Osteoblast (primary cell): ENCODE measurements around the gene PPM1G. TPM values are rescaled to one million over a fixed set of nuclear protein-coding genes. Genes with fewer than 3 reads are reported as not detected.

Experiments used
- DNase-seq: peaks from one replicate; pipeline ENCODE4 v3.0.0; 2011; ENCODE audit warnings: low spot score, mixed read lengths; ENCODE audit not compliant: insufficient read length; ENCODE audit errors: missing footprints
- H2AFZ ChIP-seq: 2 replicates; pipeline ENCODE4 v1.6.0; 2011; ENCODE audit warnings: mild to moderate bottlenecking, low read length
- H3K27ac ChIP-seq: 2 replicates; pipeline ENCODE4 v1.5.1; 2011; ENCODE audit warnings: mild to moderate bottlenecking, low read depth, low read length, moderate library complexity
- H3K27me3 ChIP-seq: 2 replicates; pipeline ENCODE4 v1.6.0; 2012; ENCODE audit warnings: mild to moderate bottlenecking, control low read depth, inconsistent platforms, low read length, moderate library complexity; ENCODE audit not compliant: insufficient read depth
- H3K36me3 ChIP-seq: 2 replicates; pipeline ENCODE4 v1.5.1; 2011; ENCODE audit warnings: mild to moderate bottlenecking, low read length, control low read depth, moderate library complexity; ENCODE audit not compliant: insufficient read depth
- H3K4me1 ChIP-seq: 2 replicates; pipeline ENCODE4 v1.5.1; 2011; ENCODE audit warnings: mild to moderate bottlenecking, low read length, control low read depth, moderate library complexity; ENCODE audit not compliant: insufficient read depth
- H3K4me2 ChIP-seq: 2 replicates; pipeline ENCODE4 v1.6.0; 2011; ENCODE audit warnings: mild to moderate bottlenecking, low read length; ENCODE audit not compliant: insufficient read depth
- H3K4me3 ChIP-seq: fragments of 200-600 bp; sonication (generic); 3 replicates; pipeline ENCODE4 v1.5.1; 2012; ENCODE audit warnings: mild to moderate bottlenecking, low read length, inconsistent platforms; ENCODE audit not compliant: insufficient read depth
- H3K79me2 ChIP-seq: 2 replicates; pipeline ENCODE4 v1.6.0; 2012; ENCODE audit warnings: mild to moderate bottlenecking, low read length, control low read depth, inconsistent platforms; ENCODE audit not compliant: insufficient read depth
- H3K9me3 ChIP-seq: 2 replicates; pipeline ENCODE4 v1.5.1; 2011; ENCODE audit warnings: low read depth, low read length, control low read depth
- H4K20me1 ChIP-seq: 2 replicates; pipeline ENCODE4 v1.6.0; 2012; ENCODE audit warnings: mild to moderate bottlenecking, low read length, control low read depth; ENCODE audit not compliant: insufficient read depth
- CTCF ChIP-seq: IDR thresholded peaks from 2 replicates; pipeline ENCODE4 v1.5.1; 2011; ENCODE audit warnings: mild to moderate bottlenecking, low read depth, low read length, moderate library complexity; ENCODE audit errors: extremely low read depth
- total RNA-seq: library from RNA; depleted of rRNA; stranded (reverse); fragments of >200 nt; gene quantifications from 2 replicates; pipeline ENCODE4 v1.2.3, GENCODE V29; 2012

PPM1G gene
- total RNA-seq, 1 donor, result 65.5 TPM

GRCh38 chr2:27422958-27423357 is 13.6 kb upstream of the PPM1G start:
- H3K4me2 ChIP-seq, result no peak overlapping the region
- no peak for DNase-seq
- no peaks in the 10 kb centered on the region for H4K20me1 ChIP-seq
- no peak for TF ChIP-seq CTCF
- H3K4me1 ChIP-seq, result peaks cover 5% of the 10 kb centered on the region
- no peaks in the 10 kb centered on the region for H3K36me3 ChIP-seq
- H3K9me3 ChIP-seq, result no peaks in the 10 kb centered on the region
- H3K4me3 ChIP-seq, result no peak overlapping the region
- no peak overlapping the region for H3K27ac ChIP-seq
- no peak overlapping the region for H2AFZ ChIP-seq
- H3K79me2 ChIP-seq, result no peaks in the 10 kb centered on the region
- no peaks in the 10 kb centered on the region for H3K27me3 ChIP-seq

DNA sequence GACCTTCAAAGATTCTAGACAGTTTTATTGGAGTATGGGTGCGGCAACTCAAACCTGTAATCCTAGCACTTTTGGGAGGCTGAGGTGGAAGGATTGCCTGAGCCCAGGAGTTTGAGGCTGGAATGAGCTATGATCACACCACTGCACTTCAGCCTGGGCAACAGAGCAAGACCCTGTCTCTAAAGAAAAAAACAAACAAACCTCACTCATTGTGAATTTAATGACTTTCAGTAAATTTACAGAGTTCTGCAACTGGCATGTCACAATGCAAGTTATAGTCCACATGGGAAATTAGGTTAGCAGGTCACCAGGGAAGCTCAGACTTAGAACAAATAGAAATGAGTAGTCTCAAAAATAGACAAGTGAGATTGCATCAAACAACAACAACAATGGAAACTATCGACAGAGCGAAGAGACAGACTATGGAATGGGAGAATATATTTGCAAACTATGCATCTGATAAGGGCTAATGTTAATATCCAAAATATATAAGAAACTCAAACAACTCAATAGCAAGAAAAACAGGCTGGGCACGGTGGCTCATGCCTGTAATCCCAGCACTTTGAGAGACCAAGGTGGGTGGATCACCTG is 12.4 kb upstream of the PPM1G start:
- no peak for TF ChIP-seq CTCF
- DNase-seq, result no peak
- no peaks in the 10 kb centered on the region for H4K20me1 ChIP-seq
- no peaks in the 10 kb centered on the region for H3K36me3 ChIP-seq
- H3K27me3 ChIP-seq, result no peaks in the 10 kb centered on the region
- H2AFZ ChIP-seq, result no peak overlapping the region
- no peaks in the 10 kb centered on the region for H3K9me3 ChIP-seq
- no peak overlapping the region for H3K27ac ChIP-seq
- H3K79me2 ChIP-seq, result no peaks in the 10 kb centered on the region
- no peak overlapping the region for H3K4me2 ChIP-seq
- H3K4me3 ChIP-seq, result no peak overlapping the region
- H3K4me1 ChIP-seq, result no peaks in the 10 kb centered on the region

- no peak for TF ChIP-seq CTCF
- Histone ChIP-seq H3K27me3 (no peaks in the 10 kb centered on the region), H3K9me3 (no peaks in the 10 kb centered on the region), H3K79me2 (no peaks in the 10 kb centered on the region), H3K4me3 (no peak overlapping the region), H4K20me1 (no peaks in the 10 kb centered on the region), H3K4me2 (no peak overlapping the region), H3K27ac (no peak overlapping the region), H3K4me1 (no peaks in the 10 kb centered on the region), H3K36me3 (no peaks in the 10 kb centered on the region), H2AFZ (no peak overlapping the region)
- DNase-seq, result no peak
Observed at GRCh38 chr2:27420996-27421395, 11.6 kb upstream of the PPM1G start.

GRCh38 chr2:27416151-27416550 is 6.8 kb upstream of the PPM1G start:
- H3K4me3 ChIP-seq, result no peak overlapping the region
- DNase-seq, result no peak
- H3K4me1 ChIP-seq, result no peaks in the 10 kb centered on the region
- H3K9me3 ChIP-seq, result no peaks in the 10 kb centered on the region
- no peaks in the 10 kb centered on the region for H3K79me2 ChIP-seq
- no peak overlapping the region for H3K27ac ChIP-seq
- H3K27me3 ChIP-seq, result peaks cover 7% of the 10 kb centered on the region
- no peaks in the 10 kb centered on the region for H3K36me3 ChIP-seq
- no peak for TF ChIP-seq CTCF
- no peaks in the 10 kb centered on the region for H4K20me1 ChIP-seq
- no peak overlapping the region for H3K4me2 ChIP-seq
- H2AFZ ChIP-seq, result no peak overlapping the region
